ENCODE results near the gene PRRT1.
A peak's percentile ranks its signal among the peaks of the same experiment; 100 is the strongest.
"Not testable (repeated sequence)": the region's sequence is repeated elsewhere in the genome, so short reads cannot be mapped to it uniquely, and the experiment has no call there.

PRRT1 gene

GRCh38 chr6:32116674-32117073 is 35.1 kb downstream of the PRRT1 start:
- DNase-seq = peak; percentile 43

GRCh38 chr6:32115623-32116022 is 36.1 kb downstream of the PRRT1 start:
- DNase-seq = no peak

GRCh38 chr6:32114796-32115195 is 36.9 kb downstream of the PRRT1 start:
- DNase-seq = no peak

GRCh38 chr6:32113386-32114352 is 38.1 kb downstream of the PRRT1 start:
- no peak for DNase-seq

- DNase-seq = no peak
Measured at GRCh38 chr6:32112431-32112980, 39.2 kb downstream of the PRRT1 start.

- DNase-seq = no peak
Measured at GRCh38 chr6:32111424-32112066, 40.2 kb downstream of the PRRT1 start.

- DNase-seq = no peak
Measured at GRCh38 chr6:32110632-32111031, 41.1 kb downstream of the PRRT1 start.

GRCh38 chr6:32109765-32110160 is 42.0 kb downstream of the PRRT1 start:
- DNase-seq = no peak

GRCh38 chr6:32109114-32109764 is 42.5 kb downstream of the PRRT1 start, which contains the start of gene TNXB:
TNXB (minus strand) TSS chr6:32109338; CDS start chr6:32098198, 11,140 bp downstream.
- peak; percentile 70 for DNase-seq

- no peak for DNase-seq
Measured at GRCh38 chr6:32108727-32109113, 43.0 kb downstream of the PRRT1 start.

GRCh38 chr6:32108094-32108627 is 43.6 kb downstream of the PRRT1 start:
- DNase-seq = peak; percentile 63

GRCh38 chr6:32107406-32107805 is 44.3 kb downstream of the PRRT1 start:
- peak; percentile 93 for DNase-seq

GRCh38 chr6:32105433-32105832 is 46.3 kb downstream of the PRRT1 start:
- peak; percentile 39 for DNase-seq

- no peak for DNase-seq
Measured at GRCh38 chr6:32102255-32102654, 49.5 kb downstream of the PRRT1 start.

- DNase-seq = not testable (repeated sequence)
Measured at GRCh38 chr6:32100251-32100650, 51.5 kb downstream of the PRRT1 start.
